Neural cell (in vitro differentiated cells): ENCODE data around the gene SGK2. TPM values are rescaled to one million over a fixed set of nuclear protein-coding genes. Genes with fewer than 3 reads are reported as not detected.

Experiments used
- H2AFZ ChIP-seq: fragments of 200-600, 300-800 bp; sonication (generic), shearing (Covaris generic); 2 replicates; pipeline ENCODE4 v1.6.0; 2014; ENCODE audit warnings: low read depth, mild to moderate bottlenecking, antibody characterized with exemption, low read length, moderate library complexity
- H3F3A ChIP-seq: fragments of 200-600 bp; shearing (Covaris generic); 2 replicates; pipeline ENCODE4 v1.6.1; 2016; ENCODE audit warnings: mild to moderate bottlenecking, moderate library complexity, mixed read lengths, antibody characterized with exemption, low read length; ENCODE audit not compliant: insufficient read depth, poor library complexity, severe bottlenecking
- H3K27ac ChIP-seq: fragments of 200-600, 300-800 bp; sonication (generic), shearing (Covaris generic); 2 replicates; pipeline ENCODE4 v1.5.1; 2014; ENCODE audit warnings: mild to moderate bottlenecking, low read length, moderate library complexity
- H3K27me3 ChIP-seq: fragments of 300-800, 200-600 bp; sonication (generic), shearing (Covaris generic); 2 replicates; pipeline ENCODE4 v1.6.0; 2014; ENCODE audit warnings: mild to moderate bottlenecking, low read depth, low read length, moderate library complexity; ENCODE audit not compliant: insufficient read depth
- H3K36me3 ChIP-seq: fragments of 300-800, 200-600 bp; sonication (generic), shearing (Covaris generic); 2 replicates; pipeline ENCODE4 v1.5.1; 2014; ENCODE audit warnings: mild to moderate bottlenecking, antibody characterized with exemption, low read length, moderate library complexity; ENCODE audit not compliant: insufficient read depth
- H3K4me2 ChIP-seq: fragments of 300-800, 200-600 bp; sonication (generic), shearing (Covaris generic); 2 replicates; pipeline ENCODE4 v1.6.0; 2014; ENCODE audit warnings: mild to moderate bottlenecking, low read length
- H3K4me3 ChIP-seq: fragments of 300-800, 200-600 bp; sonication (generic), shearing (Covaris generic); 2 replicates; pipeline ENCODE4 v1.5.1; 2014; ENCODE audit warnings: mild to moderate bottlenecking, low read length, moderate library complexity
- H3K79me2 ChIP-seq: fragments of 200-600 bp; shearing (Covaris generic); replicated peaks from 2 replicates; pipeline ENCODE4 v1.6.0; 2014; ENCODE audit warnings: mild to moderate bottlenecking, low read length, moderate library complexity; ENCODE audit not compliant: insufficient read depth
- H3K9ac ChIP-seq: fragments of 300-800, 200-600 bp; sonication (generic), shearing (Covaris generic); 2 replicates; pipeline ENCODE4 v1.6.1; 2016; ENCODE audit warnings: mild to moderate bottlenecking, low read length, mixed read lengths
- H3K9me2 ChIP-seq: fragments of 200-600 bp; shearing (Covaris generic); 2 replicates; pipeline ENCODE4 v1.6.1; 2016; ENCODE audit warnings: mild to moderate bottlenecking, low read length, mixed read lengths; ENCODE audit not compliant: insufficient read depth
- H3K9me3 ChIP-seq: fragments of 200-600, 300-800 bp; sonication (generic), shearing (Covaris generic); 2 replicates; pipeline ENCODE4 v1.6.1; 2016; ENCODE audit warnings: mild to moderate bottlenecking, mixed run types, low read length, moderate library complexity, mixed read lengths
- H4K20me1 ChIP-seq: fragments of 200-600 bp; shearing (Covaris generic); 2 replicates; pipeline ENCODE4 v1.6.1; 2016; ENCODE audit warnings: mild to moderate bottlenecking, mixed run types; ENCODE audit not compliant: insufficient read depth
- CTCF ChIP-seq: fragments of 450-650 bp; IDR thresholded peaks from 2 replicates; pipeline ENCODE4 v1.5.1; 2014; ENCODE audit warnings: antibody characterized with exemption, mild to moderate bottlenecking, moderate library complexity; ENCODE audit not compliant: poor library complexity, severe bottlenecking
- EP300 ChIP-seq: fragments of 450-650 bp; conservative IDR thresholded peaks from 2 replicates; pipeline ENCODE4 v1.6.1; 2014; ENCODE audit warnings: antibody characterized with exemption, mild to moderate bottlenecking, moderate library complexity; ENCODE audit not compliant: poor library complexity, severe bottlenecking
- EZH2 ChIP-seq: fragments of 200-600, 300-800 bp; shearing (Covaris generic), sonication (generic); IDR thresholded peaks from 2 replicates; pipeline ENCODE4 v1.6.1; 2014; ENCODE audit warnings: antibody characterized with exemption, low read length, borderline replicate concordance, mild to moderate bottlenecking; ENCODE audit not compliant: insufficient read depth, poor library complexity, severe bottlenecking
- MXI1 ChIP-seq: fragments of 450-650 bp; conservative IDR thresholded peaks from 2 replicates; pipeline ENCODE4 v1.6.1; 2014; ENCODE audit warnings: antibody characterized with exemption, mild to moderate bottlenecking; ENCODE audit not compliant: poor library complexity, severe bottlenecking
- POLR2AphosphoS5 ChIP-seq: IDR thresholded peaks from 2 replicates; pipeline ENCODE4 v1.6.1; 2012
- RAD21 ChIP-seq: fragments of 450-650 bp; conservative IDR thresholded peaks from 2 replicates; pipeline ENCODE4 v1.6.1; 2014; ENCODE audit warnings: antibody characterized with exemption, mild to moderate bottlenecking, moderate library complexity
- REST ChIP-seq: IDR thresholded peaks from 2 replicates; pipeline ENCODE4 v1.6.1; 2012; ENCODE audit warnings: borderline replicate concordance
- SMC3 ChIP-seq: fragments of 450-650 bp; conservative IDR thresholded peaks from 2 replicates; pipeline ENCODE4 v1.6.1; 2014; ENCODE audit warnings: antibody characterized with exemption, mild to moderate bottlenecking, moderate library complexity; ENCODE audit not compliant: poor library complexity
- TAF1 ChIP-seq: IDR thresholded peaks from 2 replicates; pipeline ENCODE4 v1.6.1; 2012; ENCODE audit warnings: low read depth
- polyA plus RNA-seq: library from polyadenylated mRNA; depleted of rRNA; stranded (reverse); fragments of >200 nt; gene quantifications from 2 replicates; pipeline ENCODE4 v1.2.3, GENCODE V29; 2014

The SGK2 gene
- polyA plus RNA-seq, 1 donor from 2014 or later, result 0.81 TPM

GRCh38 chr20:43559147-43559987 lies 540 bp downstream of the SGK2 start:
- H4K20me1 ChIP-seq, result no peaks in the 10 kb centered on the region
- H3K27ac ChIP-seq, result no peak overlapping the region
- no peak overlapping the region for H3K4me3 ChIP-seq
- H3K4me2 ChIP-seq, result no peak overlapping the region
- H3F3A ChIP-seq, result no peaks in the 10 kb centered on the region
- no peaks in the 10 kb centered on the region for H3K36me3 ChIP-seq
- H3K9me3 ChIP-seq, result no peaks in the 10 kb centered on the region
- no peaks in the 10 kb centered on the region for H3K27me3 ChIP-seq
- H3K9ac ChIP-seq, result no peak overlapping the region
- H2AFZ ChIP-seq, result no peak overlapping the region
- H3K9me2 ChIP-seq, result no peaks in the 10 kb centered on the region
- H3K79me2 ChIP-seq, result no peaks in the 10 kb centered on the region
- no peak for TF ChIP-seq EZH2
- no peak for TF ChIP-seq CTCF
- no peak for TF ChIP-seq RAD21
- TF ChIP-seq POLR2AphosphoS5, result no peak
- TF ChIP-seq TAF1, result no peak
- no peak for TF ChIP-seq REST

- no peak overlapping the region for H3K27ac ChIP-seq
- no peaks in the 10 kb centered on the region for H3K36me3 ChIP-seq
- no peaks in the 10 kb centered on the region for H3K9me2 ChIP-seq
- no peak overlapping the region for H3K9ac ChIP-seq
- TF ChIP-seq TAF1 (no peak), REST (no peak), CTCF (no peak), POLR2AphosphoS5 (no peak), EZH2 (no peak), RAD21 (no peak), EP300 (no peak), SMC3 (no peak), MXI1 (no peak)
- H2AFZ ChIP-seq, result no peak overlapping the region
- no peaks in the 10 kb centered on the region for H3K27me3 ChIP-seq
- no peaks in the 10 kb centered on the region for H3K9me3 ChIP-seq
- H3F3A ChIP-seq, result no peaks in the 10 kb centered on the region
- no peak overlapping the region for H3K4me3 ChIP-seq
- no peak overlapping the region for H3K4me2 ChIP-seq
- H4K20me1 ChIP-seq, result no peaks in the 10 kb centered on the region
- H3K79me2 ChIP-seq, result no peaks in the 10 kb centered on the region
Observed at GRCh38 chr20:43560974-43561373, 2.1 kb downstream of the SGK2 start.
